ENCODE data around the gene ZNF654. TPM values are rescaled to one million over a fixed set of nuclear protein-coding genes. Genes with fewer than 3 reads are reported as not detected.
A peak's percentile ranks its signal among the peaks of the same experiment; 100 is the strongest.

The ZNF654 gene
- total RNA-seq, 2 experiments from 2014 or later, result 5.6 to 18.5 TPM

DNA sequence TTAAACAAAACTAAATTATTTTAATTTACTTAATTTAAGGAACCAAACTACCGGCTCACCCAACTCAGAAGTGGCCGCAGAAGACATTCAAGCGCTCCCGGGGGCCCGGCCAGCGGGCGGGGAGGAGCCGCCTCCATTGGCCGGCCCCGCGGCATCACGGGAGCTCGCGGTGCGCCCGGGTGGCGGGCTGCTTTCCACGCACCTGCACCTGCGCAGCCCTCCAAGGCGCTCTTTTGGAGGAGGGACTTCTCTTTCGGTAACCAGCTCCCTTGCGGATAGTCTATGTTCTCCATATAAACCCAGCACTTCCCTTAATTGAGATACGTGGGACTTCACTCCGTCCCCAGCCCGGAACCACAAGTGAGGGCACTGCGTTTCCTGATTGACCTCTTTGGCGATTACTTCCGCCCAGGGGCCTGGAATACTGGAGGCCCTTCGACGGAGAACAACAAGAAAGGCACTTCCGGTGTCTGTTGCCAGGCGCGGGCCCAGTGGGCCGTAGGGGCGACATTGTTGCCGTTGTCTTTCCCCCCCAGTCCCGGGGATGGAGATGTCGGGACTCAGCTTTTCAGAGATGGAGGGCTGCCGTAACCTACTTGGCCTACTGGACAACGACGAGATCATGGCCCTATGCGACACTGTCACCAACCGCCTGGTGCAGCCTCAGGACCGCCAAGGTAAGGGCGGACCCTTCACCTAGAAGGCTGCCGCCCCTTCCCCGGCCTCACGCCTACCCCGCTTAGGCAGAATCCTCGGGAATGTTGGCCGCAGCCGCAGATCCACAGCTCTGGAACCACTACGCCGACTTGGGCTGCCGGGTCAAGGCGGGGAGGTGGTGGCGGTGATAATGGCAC is 90.7 kb downstream of the ZNF654 start, which contains the start of gene C3orf38:
C3orf38 (plus strand) TSS at position 451 of the 854 bp plus-strand sequence; CDS start at position 545, 94 bp downstream.
- Histone ChIP-seq H3K9me3 (ENCODE audit: low read length) (no peaks in the 10 kb centered on the region), H3K79me2 (ENCODE audit: insufficient read depth, low read depth, low read length) (peaks cover 66% of the 10 kb centered on the region), H3K4me3 (ENCODE audit: low read depth, low read length, poor library complexity, severe bottlenecking) (peak within 1 kb of the TSS; percentile 99), H3K9me2 (ENCODE audit: insufficient read depth, low read length) (no peaks in the 10 kb centered on the region), H3K4me2 (ENCODE audit: low read length) (peak within 1 kb of the TSS; percentile 90), H3K27ac (ENCODE audit: low read depth, low read length, poor library complexity, severe bottlenecking) (peak within 1 kb of the TSS; percentile 79), H3K36me3 (ENCODE audit: insufficient read depth, low read length) (peaks cover 24% of the 10 kb centered on the region), H2AFZ (ENCODE audit: low read length) (peak within 1 kb of the TSS; percentile 92), H3K4me1 (ENCODE audit: insufficient read depth, low read length, poor library complexity, severe bottlenecking) (peaks cover 30% of the 10 kb centered on the region), H4K20me1 (ENCODE audit: insufficient read depth, low read length) (no peaks in the 10 kb centered on the region)
- CTCF ChIA-PET (ENCODE audit: unreplicated experiment), result interaction anchor here (1.0 to 1.3 kb wide), 2 partner anchors 18 to 36 kb away, joined by 3 read pairs; no protein-coding TSS in a partner anchor
- DNase-seq (ENCODE audit: low spot score), result peak; percentile 88
- intact Hi-C loops (cut with micrococcal nuclease; ENCODE audit: unreplicated experiment), result loop anchor here (1.0 to 5.0 kb wide), 3 partner anchors 90 to 922 kb away; partner anchors contain the start of genes CGGBP1, CHMP2B and ZNF654
- no peak for TF ChIP-seq EZH2phosphoT487 (IDR thresholded peaks at IDR 0.05; ENCODE audit: borderline replicate concordance, low read depth, low read length)
- TF ChIP-seq CTCF (conservative IDR thresholded peaks at IDR 0.05; ENCODE audit: low read length), result no peak
- BruUV-seq (replicated peaks), result no TSS peak
- POLR2A ChIA-PET, result interaction anchor here (0.6 to 3.5 kb wide), 17 partner anchors 10 to 528 kb away, joined by 3 to 20 read pairs (median 4); partner anchors contain the start of genes CGGBP1 and ZNF654

GRCh38 chr3:88150371-88150770 is 91.3 kb downstream of the ZNF654 start:
- H3K36me3 ChIP-seq (ENCODE audit: insufficient read depth, low read length), result peaks cover 30% of the 10 kb centered on the region
- peak; percentile 50 for DNase-seq (ENCODE audit: low spot score)
- no peaks in the 10 kb centered on the region for H3K9me3 ChIP-seq (ENCODE audit: low read length)
- peaks cover 73% of the 10 kb centered on the region for H3K79me2 ChIP-seq (ENCODE audit: insufficient read depth, low read depth, low read length)
- peaks cover 30% of the 10 kb centered on the region for H3K4me1 ChIP-seq (ENCODE audit: insufficient read depth, low read length, poor library complexity, severe bottlenecking)
- TF ChIP-seq CTCF (conservative IDR thresholded peaks at IDR 0.05; ENCODE audit: low read length) (no peak), EZH2phosphoT487 (IDR thresholded peaks at IDR 0.05; ENCODE audit: borderline replicate concordance, low read depth, low read length) (no peak)
- H3K4me3 ChIP-seq (ENCODE audit: low read depth, low read length, poor library complexity, severe bottlenecking), result peak overlapping the region; percentile 99
- peak overlapping the region; percentile 90 for H3K4me2 ChIP-seq (ENCODE audit: low read length)
- BruUV-seq (replicated peaks), result TSS peak; percentile 72
- H3K9me2 ChIP-seq (ENCODE audit: insufficient read depth, low read length), result no peaks in the 10 kb centered on the region
- intact Hi-C loops (cut with micrococcal nuclease; ENCODE audit: unreplicated experiment), result loop anchor here (1.0 to 5.0 kb wide), 2 partner anchors 91 to 282 kb away; partner anchors contain the start of genes CGGBP1 and ZNF654
- H3K27ac ChIP-seq (ENCODE audit: low read depth, low read length, poor library complexity, severe bottlenecking), result peak overlapping the region; percentile 79
- POLR2A ChIA-PET, result interaction anchor here (0.8 to 3.5 kb wide), 10 partner anchors 16 to 284 kb away, joined by 3 to 20 read pairs (median 3); partner anchors contain the start of genes CGGBP1 and ZNF654
- CTCF ChIA-PET (ENCODE audit: unreplicated experiment), result no interaction called here
- no peaks in the 10 kb centered on the region for H4K20me1 ChIP-seq (ENCODE audit: insufficient read depth, low read length)
- H2AFZ ChIP-seq (ENCODE audit: low read length), result peak overlapping the region; percentile 92; the same call in 1 of the 2 replicates

All from OCI-LY7 (cell line).